HG03571 (cell line): Measurements from ENCODE around the gene MMS19.
A peak's percentile ranks its signal among the peaks of the same experiment; 100 is the strongest.

Experiments
- ATAC-seq: cut with Tn5 transposase; IDR thresholded peaks from one replicate; pipeline ENCODE4 v1.9.1; 2021; ENCODE audit not compliant: unreplicated experiment

MMS19 gene, protein sequence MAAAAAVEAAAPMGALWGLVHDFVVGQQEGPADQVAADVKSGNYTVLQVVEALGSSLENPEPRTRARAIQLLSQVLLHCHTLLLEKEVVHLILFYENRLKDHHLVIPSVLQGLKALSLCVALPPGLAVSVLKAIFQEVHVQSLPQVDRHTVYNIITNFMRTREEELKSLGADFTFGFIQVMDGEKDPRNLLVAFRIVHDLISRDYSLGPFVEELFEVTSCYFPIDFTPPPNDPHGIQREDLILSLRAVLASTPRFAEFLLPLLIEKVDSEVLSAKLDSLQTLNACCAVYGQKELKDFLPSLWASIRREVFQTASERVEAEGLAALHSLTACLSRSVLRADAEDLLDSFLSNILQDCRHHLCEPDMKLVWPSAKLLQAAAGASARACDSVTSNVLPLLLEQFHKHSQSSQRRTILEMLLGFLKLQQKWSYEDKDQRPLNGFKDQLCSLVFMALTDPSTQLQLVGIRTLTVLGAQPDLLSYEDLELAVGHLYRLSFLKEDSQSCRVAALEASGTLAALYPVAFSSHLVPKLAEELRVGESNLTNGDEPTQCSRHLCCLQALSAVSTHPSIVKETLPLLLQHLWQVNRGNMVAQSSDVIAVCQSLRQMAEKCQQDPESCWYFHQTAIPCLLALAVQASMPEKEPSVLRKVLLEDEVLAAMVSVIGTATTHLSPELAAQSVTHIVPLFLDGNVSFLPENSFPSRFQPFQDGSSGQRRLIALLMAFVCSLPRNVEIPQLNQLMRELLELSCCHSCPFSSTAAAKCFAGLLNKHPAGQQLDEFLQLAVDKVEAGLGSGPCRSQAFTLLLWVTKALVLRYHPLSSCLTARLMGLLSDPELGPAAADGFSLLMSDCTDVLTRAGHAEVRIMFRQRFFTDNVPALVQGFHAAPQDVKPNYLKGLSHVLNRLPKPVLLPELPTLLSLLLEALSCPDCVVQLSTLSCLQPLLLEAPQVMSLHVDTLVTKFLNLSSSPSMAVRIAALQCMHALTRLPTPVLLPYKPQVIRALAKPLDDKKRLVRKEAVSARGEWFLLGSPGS

GRCh38 chr10:97498076-97498840 lies at the start of gene MMS19:
Gene MMS19 (minus strand): TSS chr10:97498422. CDS start chr10:97498384, 38 bp downstream.
- ATAC-seq = peak; percentile 91

DNA sequence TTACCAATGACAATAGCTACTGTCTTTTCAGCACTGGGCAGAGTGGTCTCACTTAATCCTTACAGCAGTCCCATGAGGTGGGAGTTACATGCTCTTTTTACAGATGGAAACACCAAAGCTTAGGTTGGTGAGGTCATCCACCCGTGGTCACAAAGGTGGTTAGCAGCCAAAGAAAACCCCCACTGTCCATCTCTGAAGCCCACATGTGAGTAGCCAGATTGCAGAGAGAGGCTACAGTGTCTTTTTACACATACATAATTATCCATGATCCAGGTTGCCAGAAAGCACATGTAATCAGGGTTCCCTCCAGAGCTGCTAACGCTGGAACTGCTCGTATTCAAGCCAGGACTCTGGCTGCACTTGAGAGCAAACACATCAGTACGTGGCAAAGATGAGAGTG lies 49.7 kb upstream of the MMS19 start:
- ATAC-seq = no peak

DNA sequence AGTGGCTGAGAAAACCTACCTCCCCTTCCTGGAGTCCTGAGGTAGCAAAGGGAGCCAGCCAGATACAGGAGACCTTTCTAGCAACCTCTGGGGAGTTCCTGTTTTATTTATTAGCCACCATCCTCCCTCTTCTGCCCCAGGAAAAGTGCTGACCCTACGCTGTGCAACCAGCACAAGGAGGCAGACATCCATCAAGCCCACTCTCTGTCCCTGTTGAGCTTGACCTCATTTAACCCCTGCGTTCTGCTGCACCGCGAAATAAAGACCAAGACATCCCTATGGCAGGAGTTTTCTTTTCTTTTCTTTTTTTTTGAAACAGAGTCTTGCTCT lies 49.0 kb upstream of the MMS19 start:
- ATAC-seq = no peak

DNA sequence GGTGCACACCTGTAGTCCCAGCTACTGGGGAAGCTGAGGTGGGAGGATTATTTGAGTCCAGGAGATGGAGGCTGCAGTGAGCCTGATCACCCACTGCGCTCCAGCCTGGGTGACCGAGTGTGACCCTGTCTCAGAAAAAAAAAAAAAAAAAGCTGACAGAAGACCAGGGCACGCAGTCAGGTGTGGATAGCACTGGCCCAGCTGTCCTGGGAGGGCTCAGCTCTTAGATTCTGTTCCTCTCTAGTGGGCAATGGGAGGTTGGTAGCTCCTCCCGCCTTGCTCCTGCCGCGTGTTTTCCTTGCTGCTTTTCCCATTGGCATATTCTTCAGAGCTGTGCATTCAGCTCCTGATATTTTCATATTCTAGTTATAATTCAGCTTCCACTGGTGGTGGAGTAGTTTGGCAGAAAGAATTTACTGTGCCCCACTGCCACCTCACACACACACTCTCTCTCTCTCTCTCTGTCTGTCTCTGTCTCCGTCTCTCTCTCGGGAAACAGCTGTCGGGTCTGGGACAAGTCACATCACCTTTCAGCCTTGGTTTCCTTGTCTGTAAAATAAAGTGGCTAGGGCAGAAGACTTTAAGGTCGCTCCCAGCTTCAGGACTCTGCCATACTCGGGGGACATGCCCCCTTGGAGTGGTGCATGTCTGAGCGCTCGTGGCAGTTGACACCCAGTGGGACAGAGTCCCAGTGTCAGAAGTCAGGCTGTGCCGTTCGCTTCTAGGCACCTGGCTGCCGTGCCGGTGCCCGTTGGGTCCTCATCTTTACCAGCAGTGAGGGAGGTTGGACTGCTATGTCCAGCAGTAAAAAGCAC lies 48.4 kb upstream of the MMS19 start:
- no peak for ATAC-seq

- ATAC-seq = no peak
These were observed 44.9 kb upstream of the MMS19 start for GRCh38 chr10:97543025-97543546.

DNA sequence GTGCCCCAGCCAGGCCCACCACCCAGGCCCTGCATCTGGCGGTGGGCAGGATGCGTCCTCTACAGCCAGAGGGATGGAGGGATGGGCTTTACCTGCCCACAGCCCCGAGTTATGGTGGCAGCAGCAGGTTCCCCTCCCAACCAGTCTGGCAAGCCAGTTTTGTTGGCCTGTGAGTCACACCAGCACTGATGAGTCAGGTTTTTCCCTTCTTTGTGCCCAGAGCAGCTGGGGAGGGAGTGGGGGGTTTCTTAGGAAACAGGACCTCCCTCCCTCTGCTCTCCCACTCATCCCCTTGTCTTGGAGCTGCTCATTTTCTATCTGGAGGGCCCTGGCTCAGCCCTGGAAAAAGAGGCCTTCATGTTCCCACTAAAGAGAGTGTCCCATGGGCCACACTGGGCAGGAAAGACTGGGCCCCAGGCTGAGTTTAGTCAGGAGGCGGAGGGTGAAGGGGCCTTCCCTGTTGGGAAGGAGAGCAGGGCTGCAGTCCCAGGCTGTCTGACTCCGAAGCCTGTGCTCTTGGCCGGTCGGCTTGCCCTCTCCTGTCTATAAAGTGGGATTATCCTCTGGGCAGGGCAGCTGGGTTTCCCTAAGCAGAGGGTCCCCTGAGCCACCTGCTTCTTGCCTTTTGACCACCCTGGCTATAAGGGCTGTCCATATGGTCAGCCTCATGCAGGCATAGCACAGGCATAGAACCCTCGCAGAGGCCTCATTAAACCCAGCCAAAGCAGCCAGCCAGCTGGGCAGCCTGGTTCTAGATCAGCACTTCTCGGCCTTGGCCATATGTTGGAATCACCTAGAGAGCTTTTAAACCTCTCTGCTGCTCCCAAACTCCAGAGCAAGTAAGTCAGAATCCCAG lies 44.2 kb upstream of the MMS19 start:
- no peak for ATAC-seq

DNA sequence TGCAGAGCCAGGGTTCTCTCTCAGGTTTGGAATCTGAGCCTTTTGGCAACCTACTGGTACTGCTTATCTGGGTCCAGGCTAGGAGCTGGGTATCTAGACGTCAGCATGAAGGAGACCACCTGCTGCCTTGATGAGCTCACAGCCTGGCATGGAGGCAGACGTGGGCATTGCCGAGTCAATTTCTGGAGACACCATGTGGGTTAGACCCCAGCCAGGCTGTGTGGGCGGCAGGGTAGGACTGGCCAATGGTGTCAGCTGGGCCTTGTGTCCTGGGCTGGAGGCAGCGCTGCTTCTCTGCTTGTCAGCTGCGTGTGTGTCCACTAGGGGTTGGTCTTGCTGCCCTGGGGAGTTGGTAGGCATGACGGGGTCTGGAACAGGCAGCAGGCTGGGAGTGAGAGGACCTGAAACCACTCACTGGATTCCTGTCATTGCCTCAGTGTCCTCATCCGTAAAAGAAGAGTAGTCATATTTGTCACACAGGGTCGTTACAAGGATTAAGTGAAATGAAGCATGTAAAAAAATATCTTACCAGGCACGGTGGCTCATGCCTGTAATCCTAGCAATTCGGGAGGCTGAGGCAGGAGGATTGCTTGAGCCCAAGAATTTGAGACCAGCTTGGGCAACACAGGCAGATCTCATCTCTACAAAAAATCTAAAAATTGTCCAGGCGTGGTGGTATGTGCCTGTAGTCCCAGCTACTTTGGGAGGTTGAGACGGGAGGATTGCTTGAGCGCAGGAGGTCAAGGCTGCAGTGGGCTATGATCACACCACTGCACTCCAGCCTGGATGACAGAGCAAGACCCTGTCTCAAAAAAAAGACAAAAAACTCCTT lies 42.7 kb upstream of the MMS19 start:
- ATAC-seq = no peak

GRCh38 chr10:97539523-97540200 lies 41.4 kb upstream of the MMS19 start:
- no peak for ATAC-seq

GRCh38 chr10:97538839-97539238 lies 40.6 kb upstream of the MMS19 start:
- ATAC-seq = no peak

DNA sequence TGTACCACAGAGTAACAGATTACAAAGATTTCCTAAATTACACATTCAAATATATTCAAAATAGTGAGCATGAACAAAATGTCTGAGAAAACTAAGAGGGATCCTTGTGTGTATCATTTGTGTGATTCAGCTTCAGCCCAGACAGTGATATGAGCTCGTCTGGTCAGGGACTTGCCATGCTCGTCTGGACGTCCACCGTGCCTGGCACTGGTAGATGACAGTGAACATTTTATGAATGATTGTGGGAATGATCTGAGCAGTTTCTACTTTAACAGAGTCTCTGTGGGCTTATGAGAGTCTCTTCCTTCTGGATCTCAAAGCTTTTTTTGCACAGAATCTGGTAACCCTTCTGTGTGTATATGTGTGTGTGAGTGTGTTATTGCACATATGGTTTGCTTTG lies 40.2 kb upstream of the MMS19 start:
- ATAC-seq = no peak

GRCh38 chr10:97537186-97537869 lies 39.1 kb upstream of the MMS19 start:
- ATAC-seq = no peak

GRCh38 chr10:97534746-97535367 lies 36.6 kb upstream of the MMS19 start:
- no peak for ATAC-seq

DNA sequence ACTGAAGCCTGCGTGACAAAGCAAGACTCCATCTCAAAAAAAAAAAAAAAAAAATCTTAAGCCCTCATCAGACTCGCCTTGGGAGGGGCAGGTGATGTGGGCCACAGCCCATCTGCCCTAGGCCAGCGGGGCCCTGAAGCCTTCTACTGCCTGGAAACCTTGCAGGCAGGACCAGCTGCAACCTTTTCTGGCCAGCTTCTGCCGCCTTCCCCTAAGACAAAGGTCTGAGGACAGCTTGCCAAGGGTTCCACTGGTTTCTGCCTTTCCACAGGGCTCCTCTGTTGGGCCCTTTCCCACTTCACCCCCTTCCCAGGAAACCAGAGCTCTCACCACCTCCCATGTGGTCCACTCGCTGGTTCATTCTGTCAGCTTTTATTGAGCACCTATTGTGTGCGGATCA lies 35.7 kb upstream of the MMS19 start:
- ATAC-seq = no peak

DNA sequence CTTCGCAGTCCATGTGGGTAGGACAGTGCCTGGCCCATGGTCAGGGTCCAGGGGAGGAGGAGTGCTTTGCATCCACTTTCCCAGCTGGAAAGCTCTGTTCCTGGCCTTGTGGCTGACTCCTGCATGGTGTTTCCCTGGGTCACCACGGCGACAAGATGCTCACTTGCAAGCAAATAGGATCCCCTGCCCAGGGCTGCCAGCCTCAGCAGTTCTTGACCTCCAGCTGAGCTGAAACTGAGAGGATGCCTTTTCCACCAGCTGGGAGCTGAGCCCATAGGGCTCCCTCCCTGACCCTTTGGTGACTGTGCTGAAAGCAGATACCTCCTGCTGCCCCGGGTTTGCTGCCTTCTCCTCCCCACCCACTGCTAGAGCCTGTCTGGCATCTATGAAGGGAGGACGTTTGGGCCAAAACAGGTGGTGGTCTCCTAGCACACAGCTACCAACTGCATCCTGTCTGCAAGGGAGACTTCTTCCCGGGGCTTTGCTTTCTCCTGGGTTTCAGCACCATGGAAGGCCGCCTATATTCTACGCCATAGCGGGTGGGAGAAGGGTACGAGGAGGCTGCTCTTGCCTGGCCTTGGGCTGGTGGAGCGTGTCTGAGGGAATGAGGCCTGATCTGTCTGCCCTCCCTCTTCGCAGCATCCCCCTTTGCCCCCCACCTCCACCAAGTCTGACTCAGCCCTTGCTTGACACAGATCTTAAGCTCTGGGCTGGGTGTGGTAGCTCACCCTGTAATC lies 34.9 kb upstream of the MMS19 start:
- ATAC-seq = no peak

DNA sequence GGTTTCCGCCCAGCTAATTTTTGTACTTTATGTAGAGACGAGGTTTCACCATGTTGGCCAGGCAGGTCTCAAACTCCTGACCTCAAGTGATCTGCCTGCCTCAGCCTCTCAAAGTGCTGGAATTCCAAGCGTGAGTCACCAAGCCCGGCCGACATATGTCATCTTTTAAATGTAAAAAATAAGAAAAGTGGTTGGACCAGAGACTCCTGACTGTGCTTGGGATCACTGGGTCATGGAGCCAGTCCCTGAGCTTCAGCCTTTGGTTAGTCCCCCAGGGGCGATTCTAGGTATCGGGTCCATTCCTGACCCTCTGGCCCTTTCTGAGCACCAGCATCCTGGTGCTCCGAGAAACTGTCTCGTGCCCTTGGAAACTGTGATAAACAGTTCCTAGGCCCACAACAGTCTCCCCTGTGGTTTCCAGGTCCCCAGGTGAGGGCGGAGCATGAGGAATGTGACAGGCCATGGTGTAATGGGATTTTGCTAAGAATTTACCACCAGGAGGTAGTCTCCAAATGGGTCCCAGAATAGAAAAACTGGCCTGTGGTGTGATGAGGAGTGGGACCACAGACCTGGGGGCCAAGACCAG lies 33.3 kb upstream of the MMS19 start:
- ATAC-seq = no peak
